GM04503 (cell line): ENCODE measurements around the gene BCAP31.
"Not testable (repeated sequence)": the region's sequence is repeated elsewhere in the genome, so short reads cannot be mapped to it uniquely, and the experiment has no call there.

Experiments
- DNase-seq: peaks from one replicate; pipeline ENCODE4 v3.0.0-alpha.2; 2012; ENCODE audit warnings: low read depth

The BCAP31 gene

DNA sequence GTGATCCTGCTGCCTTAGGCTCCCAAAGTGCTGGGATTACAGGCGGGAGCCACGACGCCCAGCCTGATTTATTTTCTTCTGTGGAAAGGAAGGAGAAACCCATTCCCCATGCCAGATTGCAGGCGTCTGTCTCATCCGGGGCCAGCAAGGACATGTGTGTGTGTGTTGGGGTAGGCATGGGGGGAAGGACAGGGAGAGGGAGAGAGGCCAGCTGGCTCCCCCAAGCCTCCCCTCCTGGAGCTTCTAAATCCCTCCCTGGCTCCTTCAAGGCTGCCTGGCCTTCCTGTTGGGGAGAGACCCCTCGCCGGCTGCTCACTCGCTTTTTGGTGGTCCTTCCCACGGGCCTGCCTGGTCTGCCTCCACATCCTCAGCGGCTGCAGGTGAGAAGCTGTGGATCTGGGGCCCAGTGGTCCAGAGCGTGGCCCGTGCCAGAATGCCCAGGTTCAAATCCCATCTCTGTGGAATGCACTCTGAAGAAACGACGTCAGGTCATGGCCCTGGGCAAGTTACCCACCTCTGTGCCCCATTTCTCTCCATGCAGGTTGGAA is 38.5 kb upstream of the BCAP31 start:
- DNase-seq: no peak

GRCh38 chrX:153761863-153762262 is 37.7 kb upstream of the BCAP31 start:
- DNase-seq: no peak

DNA sequence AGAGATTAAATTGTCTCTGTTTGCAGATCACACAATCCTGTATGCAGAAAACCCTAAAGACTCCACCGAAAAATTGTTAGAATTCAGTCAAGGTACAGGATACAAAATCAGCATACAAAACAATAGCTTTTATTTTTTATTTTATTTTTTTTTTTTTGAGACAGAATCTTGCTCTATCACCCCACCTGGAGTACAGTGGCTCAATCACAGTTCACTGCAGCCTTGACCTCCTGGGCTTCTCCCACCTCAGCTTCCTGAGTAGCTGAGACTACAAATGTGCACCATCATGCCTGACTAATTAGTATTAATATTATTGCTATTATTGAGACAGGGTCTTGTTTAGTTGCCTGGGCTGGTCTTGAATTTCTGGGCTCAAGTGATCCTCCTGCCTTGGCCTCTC is 30.9 kb upstream of the BCAP31 start:
- no peak for DNase-seq

DNA sequence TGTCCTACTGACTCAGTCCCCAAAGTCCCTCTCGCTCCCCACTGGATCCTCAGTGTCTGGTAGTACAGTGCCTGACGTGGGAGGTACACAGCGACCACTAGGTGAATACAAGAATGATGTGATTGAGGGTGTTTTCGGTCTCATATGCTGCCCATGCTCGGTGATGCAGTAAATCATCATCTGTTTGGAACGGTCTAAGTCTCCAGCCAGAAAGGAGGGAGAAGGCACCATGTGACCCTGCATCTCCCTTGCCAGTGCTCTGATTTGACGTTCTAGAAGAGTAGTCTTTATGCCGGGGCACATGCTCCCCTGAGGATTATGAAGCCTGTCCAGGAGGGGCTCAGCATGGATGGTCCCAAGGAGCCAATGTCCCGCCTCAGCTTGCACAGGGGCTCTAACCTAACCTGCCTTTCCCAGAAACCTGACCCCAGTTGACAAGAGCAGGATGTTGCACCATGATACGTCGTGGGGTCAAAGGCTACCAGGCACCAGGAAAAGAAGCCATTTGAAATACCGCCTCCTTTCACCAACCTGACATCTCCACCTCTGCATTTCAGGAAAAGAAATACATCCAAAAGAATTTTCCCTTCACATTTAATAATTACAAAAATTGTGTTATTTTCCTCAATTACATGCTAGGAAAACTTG is 26.1 kb upstream of the BCAP31 start:
- no peak for DNase-seq

- DNase-seq: not testable (repeated sequence)
Measured at GRCh38 chrX:153749017-153749416, 24.8 kb upstream of the BCAP31 start.

GRCh38 chrX:153746991-153747390 is 22.8 kb upstream of the BCAP31 start:
- DNase-seq: not testable (repeated sequence)

DNA sequence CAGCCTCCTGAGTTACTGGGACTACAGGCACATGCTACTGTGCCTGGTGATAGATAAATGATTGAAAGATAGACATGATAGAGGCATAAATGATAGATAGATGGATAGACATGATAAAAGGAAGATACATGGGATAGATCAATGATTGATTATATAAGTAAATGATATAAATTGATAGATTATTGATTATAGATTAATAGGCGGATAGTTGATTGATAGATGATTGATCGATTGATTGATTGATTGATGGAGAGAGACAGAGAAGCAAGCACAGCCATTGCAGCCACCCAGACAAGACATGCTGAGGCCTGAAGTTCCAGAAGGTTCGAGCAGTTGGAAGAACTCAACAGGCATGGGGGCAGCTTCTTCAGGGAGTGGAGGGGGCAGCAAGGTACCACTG is 22.2 kb upstream of the BCAP31 start:
- DNase-seq: no peak

DNA sequence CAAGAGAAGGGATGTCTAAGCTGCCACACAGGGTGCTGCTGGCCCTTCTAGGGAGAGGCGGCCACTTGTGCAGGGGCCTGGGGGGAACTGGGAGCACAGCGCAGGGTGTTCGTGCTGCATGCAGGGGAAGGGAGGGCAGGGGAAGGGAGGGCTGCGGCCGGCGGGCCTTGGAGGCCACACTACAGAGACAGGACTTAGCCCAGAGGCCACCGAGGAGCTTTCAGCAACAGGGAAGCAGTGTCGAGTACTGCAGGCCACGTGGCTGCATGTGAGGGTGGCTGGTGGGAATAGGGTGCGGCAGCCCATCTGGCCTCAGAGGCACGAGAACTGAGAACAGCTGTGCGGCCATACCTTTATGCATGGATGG is 20.9 kb upstream of the BCAP31 start:
- DNase-seq: not testable (repeated sequence)

DNA sequence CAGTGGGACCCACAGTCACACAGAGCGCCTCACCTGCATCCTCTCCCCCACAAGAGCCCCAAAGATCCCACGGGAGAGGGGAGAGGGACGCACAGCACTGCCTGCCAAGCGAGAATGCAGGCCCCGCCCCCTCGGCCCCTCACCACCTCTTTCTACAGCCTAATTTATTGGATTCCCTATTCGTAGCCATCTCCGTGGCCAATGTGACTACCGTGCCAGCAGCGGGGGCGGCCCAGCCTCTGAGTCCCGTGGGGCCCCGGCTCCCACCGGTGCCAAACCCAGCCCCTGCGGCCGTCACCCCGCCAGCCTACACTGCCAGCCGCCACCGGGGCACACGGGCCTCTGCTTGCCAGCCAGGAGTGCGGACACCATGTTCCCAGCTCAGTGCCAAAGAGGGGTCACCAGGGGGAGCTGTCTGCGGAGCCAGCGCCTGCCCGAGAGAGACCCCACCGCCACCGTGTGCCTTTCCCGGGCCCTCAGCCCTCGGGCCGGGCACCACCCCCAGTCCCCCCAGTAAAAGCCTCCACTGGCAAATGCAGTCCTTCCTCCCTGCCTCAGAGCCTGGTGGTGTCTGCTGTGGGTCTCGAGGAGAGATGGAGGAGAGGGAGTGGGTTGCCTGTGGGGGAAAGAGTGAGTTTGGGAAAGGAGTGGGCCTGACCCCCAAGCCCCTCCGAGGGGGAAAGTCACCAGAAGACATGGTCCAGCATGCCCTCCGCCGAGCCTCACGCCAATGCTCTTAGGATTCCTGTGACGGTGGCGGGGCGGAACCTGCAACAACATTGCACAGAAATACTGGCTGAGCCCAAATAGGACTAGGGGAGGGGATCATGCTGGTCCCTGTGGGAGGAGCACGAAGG is 20.3 kb upstream of the BCAP31 start:
- no peak for DNase-seq

- not testable (repeated sequence) for DNase-seq
Measured at GRCh38 chrX:153743468-153744209, 19.5 kb upstream of the BCAP31 start.

GRCh38 chrX:153742796-153743467 is 18.7 kb upstream of the BCAP31 start:
- DNase-seq: not testable (repeated sequence)

DNA sequence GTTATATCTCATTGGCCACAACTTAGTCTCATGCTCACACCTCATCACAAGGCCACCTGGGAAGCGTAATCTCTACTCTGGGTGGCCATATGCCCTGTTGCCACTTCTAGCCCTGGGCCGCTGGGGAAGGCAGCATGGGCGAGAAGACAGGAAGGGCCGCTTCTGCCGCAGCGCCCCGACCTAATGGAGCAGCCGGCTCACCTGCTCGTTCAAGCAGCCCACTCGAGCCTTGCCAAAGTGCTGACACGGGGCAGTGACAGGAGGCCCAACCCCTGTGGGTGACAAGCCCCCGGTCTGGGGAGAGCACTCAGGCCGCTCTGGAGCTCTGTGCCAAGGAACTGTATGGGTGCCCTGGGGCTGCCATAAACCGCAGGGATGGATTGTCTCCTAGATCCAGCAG is 17.9 kb upstream of the BCAP31 start:
- DNase-seq: not testable (repeated sequence)

- DNase-seq: no peak
Measured at GRCh38 chrX:153741446-153741845, 17.3 kb upstream of the BCAP31 start.

GRCh38 chrX:153740631-153741222 is 16.5 kb upstream of the BCAP31 start:
- DNase-seq: no peak

GRCh38 chrX:153739754-153740486 is 15.7 kb upstream of the BCAP31 start:
- no peak for DNase-seq

GRCh38 chrX:153738056-153738605 is 13.9 kb upstream of the BCAP31 start:
- no peak for DNase-seq

- no peak for DNase-seq
Measured at GRCh38 chrX:153736871-153737441, 12.8 kb upstream of the BCAP31 start.

DNA sequence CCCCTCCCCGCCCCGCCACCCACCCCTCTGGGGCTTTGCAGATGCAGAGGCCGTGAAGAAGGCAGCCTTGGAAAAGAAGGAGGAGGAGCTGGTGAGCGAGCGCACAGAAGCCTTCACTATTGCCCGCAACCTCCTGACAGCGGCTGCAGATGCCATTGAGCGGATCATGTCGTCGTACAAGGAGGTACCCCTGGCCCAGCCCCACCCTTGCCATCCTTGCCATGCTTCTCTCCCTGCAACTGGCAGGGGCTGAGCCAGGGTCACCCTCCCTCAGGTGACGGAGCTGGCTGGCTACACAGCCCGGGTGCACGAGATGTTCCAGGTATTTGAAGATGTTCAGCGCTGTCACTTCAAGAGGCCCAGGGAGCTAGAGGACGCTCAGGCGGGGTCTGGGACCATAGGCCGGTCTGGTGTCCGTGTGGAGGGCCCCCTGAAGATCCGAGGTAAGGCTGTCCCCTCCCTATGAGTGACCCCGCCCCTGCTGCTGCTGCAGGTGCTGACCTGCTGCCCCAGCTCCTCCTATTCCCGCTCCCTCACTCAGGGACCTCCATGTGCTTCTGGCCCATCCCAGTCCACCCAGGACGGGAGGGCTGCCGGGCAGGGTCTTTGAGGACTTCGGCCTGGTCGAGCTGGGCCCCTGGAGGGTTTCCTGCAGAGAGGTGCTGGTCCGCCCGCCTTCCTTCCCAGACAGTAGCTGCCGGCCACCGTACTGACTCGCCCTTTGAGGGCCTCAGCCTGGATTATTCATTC is 12.1 kb upstream of the BCAP31 start:
- no peak for DNase-seq

DNA sequence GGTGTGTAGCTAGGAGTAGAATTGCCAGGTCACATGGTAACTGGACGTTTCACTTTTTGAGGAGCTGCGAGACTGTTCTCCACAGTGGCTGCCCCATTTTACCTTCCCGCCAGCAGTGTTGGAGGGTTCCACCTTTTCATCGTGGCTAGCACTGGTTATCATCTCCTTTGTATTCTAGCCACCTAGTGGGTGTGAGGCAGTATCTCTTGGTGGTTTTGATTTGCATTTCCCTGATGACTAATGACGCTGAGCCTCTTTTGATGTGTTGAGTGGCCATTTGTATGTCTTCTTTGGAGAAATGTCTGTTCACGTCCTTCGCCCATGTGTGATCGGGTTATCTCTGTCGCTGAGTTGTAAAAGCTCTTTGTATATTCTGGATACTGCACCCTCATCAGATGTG is 11.1 kb upstream of the BCAP31 start:
- DNase-seq: no peak
